Suprapubic skin (tissue), 3 donors: ENCODE measurements around the gene TMEM207.

Source experiments
- CTCF ChIP-seq, 2 donors: fragments of 200-600 bp in 1 of 2; fragments of 450-650 bp in 1 of 2; sonication (generic) in 1 of 2; IDR thresholded peaks; one replicate each; pipeline ENCODE4 v1.5.1; 2016 to 2019; ENCODE audit warnings: antibody characterized with exemption in 2 of 2, mild to moderate bottlenecking in 1 of 2, moderate library complexity in 1 of 2
- POLR2AphosphoS5 ChIP-seq, 3 donors: sonication (generic); formaldehyde crosslinking; IDR thresholded peaks; one replicate each; pipeline ENCODE4 v1.6.1; 2017; ENCODE audit warnings: antibody characterized with exemption in 3 of 3

- TF ChIP-seq CTCF (IDR thresholded peaks at IDR 0.05) (no peak), POLR2AphosphoS5 (IDR thresholded peaks at IDR 0.05) (no peak)
Observed at GRCh38 chr3:190430906-190431305, 18.8 kb downstream of the TMEM207 start.
